GM18508 (cell line): ENCODE measurements around the gene TRERF1.
"Not testable (repeated sequence)": the region's sequence is repeated elsewhere in the genome, so short reads cannot be mapped to it uniquely, and the experiment has no call there.

Experiments used
- ATAC-seq: cut with Tn5 transposase; IDR thresholded peaks from one replicate; pipeline ENCODE4 v1.9.1; 2021; ENCODE audit warnings: moderate number of reproducible peaks; ENCODE audit not compliant: insufficient read depth, unreplicated experiment

TRERF1 gene

GRCh38 chr6:42230345-42231321 is 221.1 kb downstream of the TRERF1 start:
- no peak for ATAC-seq

- ATAC-seq = no peak
These were observed 222.1 kb downstream of the TRERF1 start for GRCh38 chr6:42229506-42230119.

GRCh38 chr6:42228305-42228704 is 223.4 kb downstream of the TRERF1 start:
- no peak for ATAC-seq

- ATAC-seq = no peak
These were observed 224.4 kb downstream of the TRERF1 start for GRCh38 chr6:42227173-42227850.

- no peak for ATAC-seq
These were observed 225.0 kb downstream of the TRERF1 start for GRCh38 chr6:42226645-42227143.

GRCh38 chr6:42226161-42226611 is 225.5 kb downstream of the TRERF1 start:
- no peak for ATAC-seq

- no peak for ATAC-seq
These were observed 226.3 kb downstream of the TRERF1 start for GRCh38 chr6:42225419-42225818.

- ATAC-seq = no peak
These were observed 226.7 kb downstream of the TRERF1 start for GRCh38 chr6:42225029-42225339.

GRCh38 chr6:42224222-42225028 is 227.3 kb downstream of the TRERF1 start:
- ATAC-seq = peak; percentile 82

GRCh38 chr6:42222448-42222847 is 229.3 kb downstream of the TRERF1 start:
- no peak for ATAC-seq

- ATAC-seq = no peak
These were observed 230.2 kb downstream of the TRERF1 start for GRCh38 chr6:42221546-42221945.

GRCh38 chr6:42220807-42221206 is 230.9 kb downstream of the TRERF1 start:
- no peak for ATAC-seq

GRCh38 chr6:42217519-42218367 is 234.0 kb downstream of the TRERF1 start, which contains the start of gene MRPS10:
Gene MRPS10 (minus strand): TSS chr6:42217861. CDS start chr6:42217849, 12 bp downstream.
- ATAC-seq = peak; percentile 70

GRCh38 chr6:42217157-42217518 is 234.6 kb downstream of the TRERF1 start:
- no peak for ATAC-seq

GRCh38 chr6:42216495-42216894 is 235.2 kb downstream of the TRERF1 start:
- ATAC-seq = not testable (repeated sequence)

GRCh38 chr6:42212442-42212841 is 239.3 kb downstream of the TRERF1 start:
- no peak for ATAC-seq

GRCh38 chr6:42211726-42212125 is 240.0 kb downstream of the TRERF1 start:
- no peak for ATAC-seq

- ATAC-seq = no peak
These were observed 241.2 kb downstream of the TRERF1 start for GRCh38 chr6:42210551-42210950.

GRCh38 chr6:42207559-42207958 is 244.2 kb downstream of the TRERF1 start:
- not testable (repeated sequence) for ATAC-seq
